Neural cell (in vitro differentiated cells): ENCODE measurements around the gene NKD2. TPM values are rescaled to one million over a fixed set of nuclear protein-coding genes. Genes with fewer than 3 reads are reported as not detected.

ENCODE experiments used
- H2AFZ ChIP-seq: fragments of 200-600, 300-800 bp; sonication (generic), shearing (Covaris generic); 2 replicates; pipeline ENCODE4 v1.6.0; 2014; ENCODE audit warnings: low read depth, mild to moderate bottlenecking, antibody characterized with exemption, low read length, moderate library complexity
- H3F3A ChIP-seq: fragments of 200-600 bp; shearing (Covaris generic); 2 replicates; pipeline ENCODE4 v1.6.1; 2016; ENCODE audit warnings: mild to moderate bottlenecking, moderate library complexity, mixed read lengths, antibody characterized with exemption, low read length; ENCODE audit not compliant: insufficient read depth, poor library complexity, severe bottlenecking
- H3K27ac ChIP-seq: fragments of 200-600, 300-800 bp; sonication (generic), shearing (Covaris generic); 2 replicates; pipeline ENCODE4 v1.5.1; 2014; ENCODE audit warnings: mild to moderate bottlenecking, low read length, moderate library complexity
- H3K27me3 ChIP-seq: fragments of 300-800, 200-600 bp; sonication (generic), shearing (Covaris generic); 2 replicates; pipeline ENCODE4 v1.6.0; 2014; ENCODE audit warnings: mild to moderate bottlenecking, low read depth, low read length, moderate library complexity; ENCODE audit not compliant: insufficient read depth
- H3K36me3 ChIP-seq: fragments of 300-800, 200-600 bp; sonication (generic), shearing (Covaris generic); 2 replicates; pipeline ENCODE4 v1.5.1; 2014; ENCODE audit warnings: mild to moderate bottlenecking, antibody characterized with exemption, low read length, moderate library complexity; ENCODE audit not compliant: insufficient read depth
- H3K4me2 ChIP-seq: fragments of 300-800, 200-600 bp; sonication (generic), shearing (Covaris generic); 2 replicates; pipeline ENCODE4 v1.6.0; 2014; ENCODE audit warnings: mild to moderate bottlenecking, low read length
- H3K4me3 ChIP-seq: fragments of 300-800, 200-600 bp; sonication (generic), shearing (Covaris generic); 2 replicates; pipeline ENCODE4 v1.5.1; 2014; ENCODE audit warnings: mild to moderate bottlenecking, low read length, moderate library complexity
- H3K79me2 ChIP-seq: fragments of 200-600 bp; shearing (Covaris generic); replicated peaks from 2 replicates; pipeline ENCODE4 v1.6.0; 2014; ENCODE audit warnings: mild to moderate bottlenecking, low read length, moderate library complexity; ENCODE audit not compliant: insufficient read depth
- H3K9ac ChIP-seq: fragments of 300-800, 200-600 bp; sonication (generic), shearing (Covaris generic); 2 replicates; pipeline ENCODE4 v1.6.1; 2016; ENCODE audit warnings: mild to moderate bottlenecking, low read length, mixed read lengths
- H3K9me2 ChIP-seq: fragments of 200-600 bp; shearing (Covaris generic); 2 replicates; pipeline ENCODE4 v1.6.1; 2016; ENCODE audit warnings: mild to moderate bottlenecking, low read length, mixed read lengths; ENCODE audit not compliant: insufficient read depth
- H3K9me3 ChIP-seq: fragments of 200-600, 300-800 bp; sonication (generic), shearing (Covaris generic); 2 replicates; pipeline ENCODE4 v1.6.1; 2016; ENCODE audit warnings: mild to moderate bottlenecking, mixed run types, low read length, moderate library complexity, mixed read lengths
- H4K20me1 ChIP-seq: fragments of 200-600 bp; shearing (Covaris generic); 2 replicates; pipeline ENCODE4 v1.6.1; 2016; ENCODE audit warnings: mild to moderate bottlenecking, mixed run types; ENCODE audit not compliant: insufficient read depth
- EP300 ChIP-seq: fragments of 450-650 bp; conservative IDR thresholded peaks from 2 replicates; pipeline ENCODE4 v1.6.1; 2014; ENCODE audit warnings: antibody characterized with exemption, mild to moderate bottlenecking, moderate library complexity; ENCODE audit not compliant: poor library complexity, severe bottlenecking
- EZH2 ChIP-seq: fragments of 200-600, 300-800 bp; shearing (Covaris generic), sonication (generic); IDR thresholded peaks from 2 replicates; pipeline ENCODE4 v1.6.1; 2014; ENCODE audit warnings: antibody characterized with exemption, low read length, borderline replicate concordance, mild to moderate bottlenecking; ENCODE audit not compliant: insufficient read depth, poor library complexity, severe bottlenecking
- MXI1 ChIP-seq: fragments of 450-650 bp; conservative IDR thresholded peaks from 2 replicates; pipeline ENCODE4 v1.6.1; 2014; ENCODE audit warnings: antibody characterized with exemption, mild to moderate bottlenecking; ENCODE audit not compliant: poor library complexity, severe bottlenecking
- POLR2AphosphoS5 ChIP-seq: IDR thresholded peaks from 2 replicates; pipeline ENCODE4 v1.6.1; 2012
- RAD21 ChIP-seq: fragments of 450-650 bp; conservative IDR thresholded peaks from 2 replicates; pipeline ENCODE4 v1.6.1; 2014; ENCODE audit warnings: antibody characterized with exemption, mild to moderate bottlenecking, moderate library complexity
- SMC3 ChIP-seq: fragments of 450-650 bp; conservative IDR thresholded peaks from 2 replicates; pipeline ENCODE4 v1.6.1; 2014; ENCODE audit warnings: antibody characterized with exemption, mild to moderate bottlenecking, moderate library complexity; ENCODE audit not compliant: poor library complexity
- TAF1 ChIP-seq: IDR thresholded peaks from 2 replicates; pipeline ENCODE4 v1.6.1; 2012; ENCODE audit warnings: low read depth
- polyA plus RNA-seq: library from polyadenylated mRNA; depleted of rRNA; stranded (reverse); fragments of >200 nt; gene quantifications from 2 replicates; pipeline ENCODE4 v1.2.3, GENCODE V29; 2014
- TF ChIP-seq, protein P1 (sequence below): IDR thresholded peaks from 2 replicates; pipeline ENCODE4 v1.6.1; 2012; ENCODE audit warnings: borderline replicate concordance
- TF ChIP-seq, protein P2 (sequence below): fragments of 450-650 bp; IDR thresholded peaks from 2 replicates; pipeline ENCODE4 v1.5.1; 2014; ENCODE audit warnings: antibody characterized with exemption, mild to moderate bottlenecking, moderate library complexity; ENCODE audit not compliant: poor library complexity, severe bottlenecking

The NKD2 gene
- polyA plus RNA-seq, 1 donor from 2014 or later: 7.2 TPM

DNA sequence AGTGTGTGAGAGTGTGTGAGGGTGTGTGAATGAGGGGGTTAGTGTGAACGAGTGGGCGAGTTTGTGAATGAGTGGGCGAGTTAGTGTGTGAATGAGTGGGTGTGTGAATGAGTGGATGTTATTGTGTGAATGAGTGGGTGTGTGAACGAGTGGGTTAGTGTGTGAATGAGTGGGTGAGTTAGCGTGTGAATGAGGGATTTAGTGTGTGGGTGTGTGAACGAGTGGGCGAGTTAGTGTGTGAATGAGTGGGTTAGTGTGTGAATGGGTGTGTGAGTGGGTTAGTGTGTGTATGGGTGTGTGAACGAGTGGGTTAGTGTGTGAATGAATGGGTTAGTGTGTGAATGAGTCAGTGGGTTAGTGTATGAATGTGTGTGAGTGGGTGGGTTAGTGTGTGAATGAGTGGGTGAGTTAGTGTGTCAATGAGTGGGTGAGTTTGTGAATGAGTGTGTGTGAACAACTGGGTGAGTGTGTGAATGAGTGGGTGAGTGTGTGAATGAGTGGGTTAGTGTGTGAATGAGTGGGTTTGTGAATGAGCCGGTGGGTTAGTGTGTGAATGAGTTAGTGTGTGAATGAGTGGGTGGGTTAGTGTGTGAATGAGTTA, 37.5 kb downstream of the NKD2 start:
- no peaks in the 10 kb centered on the region for H3K36me3 ChIP-seq
- H4K20me1 ChIP-seq: no peaks in the 10 kb centered on the region
- no peak overlapping the region for H3K27ac ChIP-seq
- H3K27me3 ChIP-seq: no peaks in the 10 kb centered on the region
- no peak overlapping the region for H2AFZ ChIP-seq
- no peaks in the 10 kb centered on the region for H3F3A ChIP-seq
- H3K79me2 ChIP-seq: no peaks in the 10 kb centered on the region
- TF ChIP-seq EZH2 (no peak), RAD21 (no peak), POLR2AphosphoS5 (no peak), EP300 (no peak), SMC3 (no peak), MXI1 (no peak), TAF1 (no peak)
- TF ChIP-seq, protein P1, sequence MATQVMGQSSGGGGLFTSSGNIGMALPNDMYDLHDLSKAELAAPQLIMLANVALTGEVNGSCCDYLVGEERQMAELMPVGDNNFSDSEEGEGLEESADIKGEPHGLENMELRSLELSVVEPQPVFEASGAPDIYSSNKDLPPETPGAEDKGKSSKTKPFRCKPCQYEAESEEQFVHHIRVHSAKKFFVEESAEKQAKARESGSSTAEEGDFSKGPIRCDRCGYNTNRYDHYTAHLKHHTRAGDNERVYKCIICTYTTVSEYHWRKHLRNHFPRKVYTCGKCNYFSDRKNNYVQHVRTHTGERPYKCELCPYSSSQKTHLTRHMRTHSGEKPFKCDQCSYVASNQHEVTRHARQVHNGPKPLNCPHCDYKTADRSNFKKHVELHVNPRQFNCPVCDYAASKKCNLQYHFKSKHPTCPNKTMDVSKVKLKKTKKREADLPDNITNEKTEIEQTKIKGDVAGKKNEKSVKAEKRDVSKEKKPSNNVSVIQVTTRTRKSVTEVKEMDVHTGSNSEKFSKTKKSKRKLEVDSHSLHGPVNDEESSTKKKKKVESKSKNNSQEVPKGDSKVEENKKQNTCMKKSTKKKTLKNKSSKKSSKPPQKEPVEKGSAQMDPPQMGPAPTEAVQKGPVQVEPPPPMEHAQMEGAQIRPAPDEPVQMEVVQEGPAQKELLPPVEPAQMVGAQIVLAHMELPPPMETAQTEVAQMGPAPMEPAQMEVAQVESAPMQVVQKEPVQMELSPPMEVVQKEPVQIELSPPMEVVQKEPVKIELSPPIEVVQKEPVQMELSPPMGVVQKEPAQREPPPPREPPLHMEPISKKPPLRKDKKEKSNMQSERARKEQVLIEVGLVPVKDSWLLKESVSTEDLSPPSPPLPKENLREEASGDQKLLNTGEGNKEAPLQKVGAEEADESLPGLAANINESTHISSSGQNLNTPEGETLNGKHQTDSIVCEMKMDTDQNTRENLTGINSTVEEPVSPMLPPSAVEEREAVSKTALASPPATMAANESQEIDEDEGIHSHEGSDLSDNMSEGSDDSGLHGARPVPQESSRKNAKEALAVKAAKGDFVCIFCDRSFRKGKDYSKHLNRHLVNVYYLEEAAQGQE: no peak
- TF ChIP-seq, protein P2, sequence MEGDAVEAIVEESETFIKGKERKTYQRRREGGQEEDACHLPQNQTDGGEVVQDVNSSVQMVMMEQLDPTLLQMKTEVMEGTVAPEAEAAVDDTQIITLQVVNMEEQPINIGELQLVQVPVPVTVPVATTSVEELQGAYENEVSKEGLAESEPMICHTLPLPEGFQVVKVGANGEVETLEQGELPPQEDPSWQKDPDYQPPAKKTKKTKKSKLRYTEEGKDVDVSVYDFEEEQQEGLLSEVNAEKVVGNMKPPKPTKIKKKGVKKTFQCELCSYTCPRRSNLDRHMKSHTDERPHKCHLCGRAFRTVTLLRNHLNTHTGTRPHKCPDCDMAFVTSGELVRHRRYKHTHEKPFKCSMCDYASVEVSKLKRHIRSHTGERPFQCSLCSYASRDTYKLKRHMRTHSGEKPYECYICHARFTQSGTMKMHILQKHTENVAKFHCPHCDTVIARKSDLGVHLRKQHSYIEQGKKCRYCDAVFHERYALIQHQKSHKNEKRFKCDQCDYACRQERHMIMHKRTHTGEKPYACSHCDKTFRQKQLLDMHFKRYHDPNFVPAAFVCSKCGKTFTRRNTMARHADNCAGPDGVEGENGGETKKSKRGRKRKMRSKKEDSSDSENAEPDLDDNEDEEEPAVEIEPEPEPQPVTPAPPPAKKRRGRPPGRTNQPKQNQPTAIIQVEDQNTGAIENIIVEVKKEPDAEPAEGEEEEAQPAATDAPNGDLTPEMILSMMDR: no peak
- H3K9me3 ChIP-seq: no peaks in the 10 kb centered on the region
- no peak overlapping the region for H3K4me3 ChIP-seq
- H3K4me2 ChIP-seq: no peak overlapping the region
- no peaks in the 10 kb centered on the region for H3K9me2 ChIP-seq
- H3K9ac ChIP-seq: no peak overlapping the region

DNA sequence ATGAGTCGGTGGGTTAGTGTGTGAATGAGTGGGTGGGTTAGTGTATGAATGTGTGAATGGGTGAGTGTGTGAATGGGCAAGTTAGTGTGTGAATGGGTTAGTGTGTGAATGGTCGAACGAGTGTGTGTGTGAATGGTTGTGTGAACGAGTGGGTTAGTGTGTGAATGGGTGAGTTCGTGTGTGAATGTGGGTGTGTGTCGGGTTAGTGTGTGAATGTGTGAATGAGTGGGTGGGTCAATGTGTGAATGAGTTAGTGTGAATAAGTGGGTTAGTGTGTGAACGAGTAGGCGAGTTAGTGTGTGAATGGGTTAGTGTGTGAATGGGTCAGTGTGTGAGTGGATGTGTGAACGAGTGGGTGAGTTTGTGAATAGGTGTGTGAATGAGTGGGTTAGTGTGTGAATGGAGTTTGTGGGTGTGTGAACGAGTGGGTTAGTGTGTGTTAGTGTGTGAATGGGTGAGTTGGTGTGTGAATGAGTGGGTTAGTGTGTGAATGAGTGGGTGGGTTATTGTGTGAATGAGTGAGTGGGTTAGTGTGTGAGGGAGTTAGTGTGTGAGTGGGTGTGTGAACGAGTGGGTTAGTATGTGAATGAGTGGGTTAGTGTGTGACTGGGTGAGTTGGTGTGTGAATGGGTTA, 38.8 kb downstream of the NKD2 start:
- TF ChIP-seq EP300: no peak
- no peak for TF ChIP-seq POLR2AphosphoS5
- no peak for TF ChIP-seq TAF1
- TF ChIP-seq, protein P1: no peak
- TF ChIP-seq MXI1: no peak
- no peak for TF ChIP-seq RAD21
- no peak for TF ChIP-seq SMC3
- TF ChIP-seq, protein P2: no peak
- no peak for TF ChIP-seq EZH2

More for the DNA sequence above, 38.8 kb downstream of the NKD2 start:
- Histone ChIP-seq H2AFZ (no peak overlapping the region), H3K4me3 (no peak overlapping the region), H3K27me3 (no peaks in the 10 kb centered on the region), H3K36me3 (no peaks in the 10 kb centered on the region), H3K9ac (no peak overlapping the region), H3K9me2 (no peaks in the 10 kb centered on the region), H3K9me3 (no peaks in the 10 kb centered on the region), H3K79me2 (no peaks in the 10 kb centered on the region), H3K4me2 (no peak overlapping the region), H4K20me1 (no peaks in the 10 kb centered on the region), H3F3A (no peaks in the 10 kb centered on the region), H3K27ac (no peak overlapping the region)
